GM12865 (cell line): ENCODE data around the gene MRPL14.

Experiments used
- DNase-seq: peaks from one replicate; pipeline ENCODE4 v3.0.0; 2010; ENCODE audit warnings: low read depth
- H3K4me3 ChIP-seq: 2 replicates; pipeline ENCODE4 v1.5.1; 2011; ENCODE audit warnings: mild to moderate bottlenecking, low read depth, low read length, control low read depth
- CTCF ChIP-seq: IDR thresholded peaks from 2 replicates; pipeline ENCODE4 v1.5.1; 2011; ENCODE audit warnings: low read length, control low read depth, low read depth, inconsistent platforms; ENCODE audit not compliant: insufficient read depth; ENCODE audit errors: missing control alignments

MRPL14 gene

GRCh38 chr6:44108471-44108870 is 18.8 kb downstream of the MRPL14 start:
- TF ChIP-seq CTCF, result no peak
- H3K4me3 ChIP-seq, result no peak overlapping the region
- DNase-seq, result no peak

DNA sequence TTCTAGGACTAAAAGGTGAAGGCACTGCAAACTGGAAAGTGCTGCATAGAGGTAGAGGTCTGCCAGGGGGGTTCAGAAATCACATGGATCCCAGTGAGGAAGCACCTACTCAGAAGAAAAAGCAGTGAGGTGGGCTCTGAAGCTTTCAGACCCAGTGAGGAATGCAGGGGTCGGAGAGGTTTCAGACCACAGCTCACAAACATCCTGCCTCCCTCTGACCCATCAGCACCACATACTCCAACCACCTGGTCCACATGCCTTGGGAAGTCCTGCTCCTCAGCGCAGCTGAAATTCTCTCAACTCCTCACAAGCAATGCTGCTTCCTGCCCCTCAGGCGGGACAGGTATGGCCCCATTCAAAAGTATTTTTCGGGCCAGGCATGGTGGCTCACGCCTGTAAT is 20.2 kb downstream of the MRPL14 start:
- no peak overlapping the region for H3K4me3 ChIP-seq
- TF ChIP-seq CTCF, result no peak
- no peak for DNase-seq

GRCh38 chr6:44105993-44106740 is 21.1 kb downstream of the MRPL14 start:
- no peak for DNase-seq
- TF ChIP-seq CTCF, result no peak

GRCh38 chr6:44105146-44105545 is 22.1 kb downstream of the MRPL14 start:
- no peak for TF ChIP-seq CTCF
- H3K4me3 ChIP-seq, result no peak overlapping the region
- DNase-seq, result no peak

More at GRCh38 chr6:44105993-44106740, 21.1 kb downstream of the MRPL14 start:
- H3K4me3 ChIP-seq, result no peak overlapping the region

DNA sequence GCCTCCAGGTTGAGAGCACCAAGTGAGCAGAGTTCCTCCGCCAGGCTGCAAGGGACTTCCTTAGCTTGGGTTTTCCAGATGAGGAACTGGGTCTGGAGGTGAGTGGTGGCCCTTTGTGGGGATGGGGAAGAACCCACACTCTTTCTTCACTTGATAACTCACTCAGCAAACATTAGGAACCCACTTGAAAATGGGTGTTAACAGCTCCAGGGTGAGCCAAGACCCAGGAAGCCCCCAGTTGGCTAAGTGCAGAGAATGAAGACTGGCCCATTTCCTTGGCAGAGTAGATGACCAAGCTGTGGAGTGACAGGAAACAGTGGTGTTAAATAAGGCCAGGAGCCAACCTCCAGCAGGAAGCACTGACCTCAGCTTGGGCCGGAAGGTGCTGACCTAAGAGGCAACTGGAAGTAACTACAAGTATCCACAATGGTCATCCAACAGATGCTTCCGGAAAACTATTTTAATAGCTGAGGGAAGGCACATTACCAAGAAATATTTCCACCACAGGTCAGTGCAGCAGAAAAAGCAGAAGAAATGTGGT is 22.7 kb downstream of the MRPL14 start:
- no peak for TF ChIP-seq CTCF
- DNase-seq, result no peak
- no peak overlapping the region for H3K4me3 ChIP-seq

GRCh38 chr6:44102527-44102926 is 24.7 kb downstream of the MRPL14 start:
- H3K4me3 ChIP-seq, result no peak overlapping the region
- TF ChIP-seq CTCF, result no peak
- no peak for DNase-seq

DNA sequence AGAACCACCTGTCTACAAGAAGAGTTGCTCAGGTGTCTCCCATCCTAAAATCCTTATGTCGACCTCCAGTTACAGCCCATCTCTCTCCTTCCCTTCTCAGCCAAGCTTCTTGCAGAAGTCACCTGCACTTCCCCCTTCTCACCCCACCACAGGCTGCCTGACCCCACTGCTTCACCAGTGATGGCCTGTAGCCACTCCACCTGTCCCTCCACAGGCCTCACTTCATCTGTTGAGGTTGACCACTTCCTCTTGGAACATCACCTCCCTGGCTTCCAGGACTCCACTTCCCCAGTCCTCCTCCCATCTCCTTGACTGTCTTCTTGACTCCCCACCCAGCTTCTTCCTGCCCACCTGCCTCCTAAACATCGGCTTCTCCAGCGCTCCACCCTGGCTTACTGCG is 25.4 kb downstream of the MRPL14 start:
- DNase-seq, result no peak
- no peak for TF ChIP-seq CTCF
- no peak overlapping the region for H3K4me3 ChIP-seq
